ENCODE data around the gene PRMT3. TPM values are rescaled to one million over a fixed set of nuclear protein-coding genes. Genes with fewer than 3 reads are reported as not detected.

PRMT3 gene
- total and polyA plus RNA-seq, 5 donors = 9.8 to 16.3 (median 12.8) TPM

- DNase-seq = no peak
- WGBS = 68% methylated on average over 2 of the region's 2 CpGs
- intact Hi-C loops (cut with DNase I) = no loop called here
- Histone ChIP-seq H3K4me3 (ENCODE audit: low read length) (no peak overlapping the region), H3K27ac (ENCODE audit: low read length) (no peak overlapping the region), H3K9me3 (ENCODE audit: control insufficient read depth, low read length) (no peaks in the 10 kb centered on the region), H3K27me3 (ENCODE audit: control insufficient read depth, insufficient read depth) (no peaks in the 10 kb centered on the region), H3K4me1 (ENCODE audit: control insufficient read depth, insufficient read depth, low read length) (no peaks in the 10 kb centered on the region)
- no peak for ATAC-seq
Observed at GRCh38 chr11:20421946-20422345, 34.4 kb downstream of the PRMT3 start.

- Histone ChIP-seq H3K27me3 (ENCODE audit: control insufficient read depth, insufficient read depth) (no peaks in the 10 kb centered on the region), H3K4me1 (ENCODE audit: control insufficient read depth, insufficient read depth, low read length) (no peaks in the 10 kb centered on the region), H3K9me3 (ENCODE audit: control insufficient read depth, low read length) (no peaks in the 10 kb centered on the region), H3K4me3 (ENCODE audit: low read length) (no peak overlapping the region), H3K27ac (ENCODE audit: low read length) (no peak overlapping the region)
- 92% methylated on average over 5 of the region's 5 CpGs for WGBS
- intact Hi-C loops (cut with DNase I) = no loop called here
- peak in 1 of 3 donors; percentile 7 for DNase-seq
- no peak for ATAC-seq
Observed at GRCh38 chr11:20429216-20429615, 41.7 kb downstream of the PRMT3 start.

- H3K27me3 ChIP-seq (ENCODE audit: control insufficient read depth, insufficient read depth) = no peaks in the 10 kb centered on the region
Observed at GRCh38 chr11:20438637-20439036, 51.1 kb downstream of the PRMT3 start.

GRCh38 chr11:20443596-20443995 lies 56.1 kb downstream of the PRMT3 start:
- Histone ChIP-seq H3K27me3 (ENCODE audit: control insufficient read depth, insufficient read depth) (no peaks in the 10 kb centered on the region), H3K9me3 (ENCODE audit: control insufficient read depth, low read length) (no peaks in the 10 kb centered on the region), H3K4me3 (ENCODE audit: low read length) (no peak overlapping the region), H3K27ac (ENCODE audit: low read length) (no peak overlapping the region), H3K4me1 (ENCODE audit: control insufficient read depth, insufficient read depth, low read length) (no peaks in the 10 kb centered on the region)
- intact Hi-C loops (cut with DNase I) = no loop called here
- no peak for ATAC-seq
- 67% methylated on average over 3 of the region's 3 CpGs for WGBS
- DNase-seq = no peak

More at GRCh38 chr11:20438637-20439036, 51.1 kb downstream of the PRMT3 start:
- no peak overlapping the region for H3K27ac ChIP-seq (ENCODE audit: low read length)
- H3K9me3 ChIP-seq (ENCODE audit: control insufficient read depth, low read length) = no peaks in the 10 kb centered on the region
- peak in 2 of 3 donors; percentile 15 to 21 for DNase-seq
- ATAC-seq = peak in 1 of 2 donors; percentile 11
- WGBS = 93% methylated on average over 2 of the region's 2 CpGs
- no peak overlapping the region for H3K4me3 ChIP-seq (ENCODE audit: low read length)
- no peaks in the 10 kb centered on the region for H3K4me1 ChIP-seq (ENCODE audit: control insufficient read depth, insufficient read depth, low read length)
- intact Hi-C loops (cut with DNase I) = no loop called here

- H3K4me1 ChIP-seq (ENCODE audit: control insufficient read depth, insufficient read depth, low read length) = no peaks in the 10 kb centered on the region
- no peaks in the 10 kb centered on the region for H3K9me3 ChIP-seq (ENCODE audit: control insufficient read depth, low read length)
- intact Hi-C loops (cut with DNase I) = no loop called here
- ATAC-seq = no peak
- no peaks in the 10 kb centered on the region for H3K27me3 ChIP-seq (ENCODE audit: control insufficient read depth, insufficient read depth)
- 99% methylated on average over 1 of the region's 1 CpG for WGBS
- H3K27ac ChIP-seq (ENCODE audit: low read length) = no peak overlapping the region
- no peak for DNase-seq
- H3K4me3 ChIP-seq (ENCODE audit: low read length) = no peak overlapping the region
Observed at GRCh38 chr11:20444535-20444934, 57.0 kb downstream of the PRMT3 start.

- Histone ChIP-seq H3K27ac (ENCODE audit: low read length) (no peak overlapping the region), H3K4me1 (ENCODE audit: control insufficient read depth, insufficient read depth, low read length) (no peaks in the 10 kb centered on the region), H3K4me3 (ENCODE audit: low read length) (no peak overlapping the region), H3K27me3 (ENCODE audit: control insufficient read depth, insufficient read depth) (no peaks in the 10 kb centered on the region), H3K9me3 (ENCODE audit: control insufficient read depth, low read length) (no peaks in the 10 kb centered on the region)
- 95% methylated on average over 4 of the region's 4 CpGs for WGBS
- DNase-seq (no peak), ATAC-seq (no peak)
- intact Hi-C loops (cut with DNase I) = no loop called here
Observed at GRCh38 chr11:20448834-20449233, 61.3 kb downstream of the PRMT3 start.

GRCh38 chr11:20450829-20451228 lies 63.3 kb downstream of the PRMT3 start:
- Histone ChIP-seq H3K4me3 (ENCODE audit: low read length) (no peak overlapping the region), H3K27ac (ENCODE audit: low read length) (no peak overlapping the region), H3K4me1 (ENCODE audit: control insufficient read depth, insufficient read depth, low read length) (no peaks in the 10 kb centered on the region), H3K9me3 (ENCODE audit: control insufficient read depth, low read length) (no peaks in the 10 kb centered on the region), H3K27me3 (ENCODE audit: control insufficient read depth, insufficient read depth) (no peaks in the 10 kb centered on the region)
- 89% methylated on average over 2 of the region's 2 CpGs for WGBS
- intact Hi-C loops (cut with DNase I) = loop anchor here in 1 of 4 donors (10.0 kb wide), 1 partner anchor 56 kb away; no protein-coding TSS in a partner anchor
- no peak for ATAC-seq
- DNase-seq = no peak

GRCh38 chr11:20451568-20451967 lies 64.1 kb downstream of the PRMT3 start:
- 72% methylated on average over 2 of the region's 2 CpGs for WGBS

GRCh38 chr11:20452585-20452984 lies 65.1 kb downstream of the PRMT3 start:
- no peak for ATAC-seq
- Histone ChIP-seq H3K27me3 (ENCODE audit: control insufficient read depth, insufficient read depth) (no peaks in the 10 kb centered on the region), H3K9me3 (ENCODE audit: control insufficient read depth, low read length) (no peaks in the 10 kb centered on the region), H3K4me3 (ENCODE audit: low read length) (no peak overlapping the region), H3K4me1 (ENCODE audit: control insufficient read depth, insufficient read depth, low read length) (no peaks in the 10 kb centered on the region), H3K27ac (ENCODE audit: low read length) (no peak overlapping the region)
- intact Hi-C loops (cut with DNase I) = loop anchor here in 1 of 4 donors (10.0 kb wide), 1 partner anchor 58 kb away; no protein-coding TSS in a partner anchor
- no peak for DNase-seq
- 95% methylated on average over 2 of the region's 2 CpGs for WGBS

More at GRCh38 chr11:20451568-20451967, 64.1 kb downstream of the PRMT3 start:
- no peak for DNase-seq
- Histone ChIP-seq H3K27me3 (ENCODE audit: control insufficient read depth, insufficient read depth) (no peaks in the 10 kb centered on the region), H3K4me1 (ENCODE audit: control insufficient read depth, insufficient read depth, low read length) (no peaks in the 10 kb centered on the region), H3K27ac (ENCODE audit: low read length) (no peak overlapping the region), H3K9me3 (ENCODE audit: control insufficient read depth, low read length) (no peaks in the 10 kb centered on the region), H3K4me3 (ENCODE audit: low read length) (no peak overlapping the region)
- intact Hi-C loops (cut with DNase I) = loop anchor here in 1 of 4 donors (10.0 kb wide), 1 partner anchor 57 kb away; no protein-coding TSS in a partner anchor
- no peak for ATAC-seq

- H3K4me1 ChIP-seq (ENCODE audit: control insufficient read depth, insufficient read depth, low read length) = no peaks in the 10 kb centered on the region
- H3K27me3 ChIP-seq (ENCODE audit: control insufficient read depth, insufficient read depth) = no peaks in the 10 kb centered on the region
- intact Hi-C loops (cut with DNase I) = loop anchor here in 1 of 4 donors (10.0 kb wide), 1 partner anchor 59 kb away; no protein-coding TSS in a partner anchor
- no peaks in the 10 kb centered on the region for H3K9me3 ChIP-seq (ENCODE audit: control insufficient read depth, low read length)
- 93% methylated on average over 4 of the region's 4 CpGs for WGBS
- ATAC-seq (no peak), DNase-seq (no peak)
- H3K4me3 ChIP-seq (ENCODE audit: low read length) = no peak overlapping the region
- no peak overlapping the region for H3K27ac ChIP-seq (ENCODE audit: low read length)
Observed at GRCh38 chr11:20453657-20454316, 66.3 kb downstream of the PRMT3 start.

GRCh38 chr11:20457001-20457799 lies 69.7 kb downstream of the PRMT3 start:
- intact Hi-C loops (cut with DNase I) = loop anchor here in 1 of 4 donors (10.0 kb wide), 1 partner anchor 62 kb away; no protein-coding TSS in a partner anchor
- 92% methylated on average over 4 of the region's 4 CpGs for WGBS
- DNase-seq = no peak
- H3K4me3 ChIP-seq (ENCODE audit: low read length) = no peak overlapping the region
- H3K27ac ChIP-seq (ENCODE audit: low read length) = no peak overlapping the region
- no peaks in the 10 kb centered on the region for H3K27me3 ChIP-seq (ENCODE audit: control insufficient read depth, insufficient read depth)
- H3K4me1 ChIP-seq (ENCODE audit: control insufficient read depth, insufficient read depth, low read length) = no peaks in the 10 kb centered on the region
- H3K9me3 ChIP-seq (ENCODE audit: control insufficient read depth, low read length) = no peaks in the 10 kb centered on the region
- no peak for ATAC-seq

All from right cardiac atrium (tissue), 5 donors.